GM06990 (cell line): ENCODE results near the gene OSBPL10.
"Not testable (repeated sequence)": the region's sequence is repeated elsewhere in the genome, so short reads cannot be mapped to it uniquely, and the experiment has no call there.

Source experiments
- DNase-seq: peaks from one replicate; pipeline ENCODE4 v3.0.0-alpha.2; 2011; ENCODE audit not compliant: insufficient read length; ENCODE audit errors: extremely low read depth
- H3K27me3 ChIP-seq: replicated peaks from 2 replicates; pipeline ENCODE4 v1.6.0; 2011; ENCODE audit warnings: low read length; ENCODE audit not compliant: control insufficient read depth, insufficient read depth
- H3K36me3 ChIP-seq: 2 replicates; pipeline ENCODE4 v1.5.1; 2011; ENCODE audit warnings: low read length; ENCODE audit not compliant: control insufficient read depth, insufficient read depth
- H3K4me3 ChIP-seq: replicated peaks from 2 replicates; pipeline ENCODE4 v1.5.1; 2011; ENCODE audit warnings: low read depth, mild to moderate bottlenecking, control low read depth, low read length
- CTCF ChIP-seq: IDR thresholded peaks from 2 replicates; pipeline ENCODE4 v1.5.1; 2011; ENCODE audit warnings: low read length, control low read depth, mild to moderate bottlenecking, inconsistent platforms; ENCODE audit not compliant: insufficient read depth, poor library complexity, severe bottlenecking

The OSBPL10 gene

GRCh38 chr3:31785734-31786133, 195.3 kb downstream of the OSBPL10 start:
- H3K36me3 ChIP-seq: no peaks in the 10 kb centered on the region
- no peak overlapping the region for H3K4me3 ChIP-seq
- no peaks in the 10 kb centered on the region; the same call in 1 of the 2 replicates for H3K27me3 ChIP-seq
- TF ChIP-seq CTCF: no peak
- no peak for DNase-seq

- H3K27me3 ChIP-seq: no peaks in the 10 kb centered on the region; the same call in 1 of the 2 replicates
- no peak overlapping the region for H3K4me3 ChIP-seq
- no peak for DNase-seq
- no peak for TF ChIP-seq CTCF
- H3K36me3 ChIP-seq: no peaks in the 10 kb centered on the region
Measured at GRCh38 chr3:31785286-31785685, 195.8 kb downstream of the OSBPL10 start.

- not testable (repeated sequence) for H3K36me3 ChIP-seq, DNase-seq, H3K4me3 ChIP-seq, H3K27me3 ChIP-seq
Measured at GRCh38 chr3:31783851-31784250, 197.2 kb downstream of the OSBPL10 start.

GRCh38 chr3:31782306-31782705, 198.8 kb downstream of the OSBPL10 start:
- DNase-seq, H3K36me3 ChIP-seq, H3K4me3 ChIP-seq, H3K27me3 ChIP-seq: not testable (repeated sequence)

- no peaks in the 10 kb centered on the region for H3K27me3 ChIP-seq
- H3K36me3 ChIP-seq: no peaks in the 10 kb centered on the region
- no peak for DNase-seq
- no peak overlapping the region for H3K4me3 ChIP-seq
- TF ChIP-seq CTCF: no peak
Measured at GRCh38 chr3:31779514-31779913, 201.5 kb downstream of the OSBPL10 start.

- no peak for DNase-seq
- Histone ChIP-seq H3K36me3 (no peaks in the 10 kb centered on the region), H3K4me3 (no peak overlapping the region), H3K27me3 (no peaks in the 10 kb centered on the region)
- no peak for TF ChIP-seq CTCF
Measured at GRCh38 chr3:31777887-31778286, 203.2 kb downstream of the OSBPL10 start.

- Histone ChIP-seq H3K27me3 (no peaks in the 10 kb centered on the region), H3K36me3 (no peaks in the 10 kb centered on the region), H3K4me3 (no peak overlapping the region)
- no peak for TF ChIP-seq CTCF
- DNase-seq: no peak
Measured at GRCh38 chr3:31777092-31777491, 204.0 kb downstream of the OSBPL10 start.
